AG08396 (cell line): Measurements from ENCODE around the gene SYT4.
"Not testable (repeated sequence)": the region's sequence is repeated elsewhere in the genome, so short reads cannot be mapped to it uniquely, and the experiment has no call there.

Experiments used
- DNase-seq: peaks from one replicate; pipeline ENCODE4 v3.0.0; 2012; ENCODE audit warnings: low spot score, mixed read lengths

SYT4 gene, protein sequence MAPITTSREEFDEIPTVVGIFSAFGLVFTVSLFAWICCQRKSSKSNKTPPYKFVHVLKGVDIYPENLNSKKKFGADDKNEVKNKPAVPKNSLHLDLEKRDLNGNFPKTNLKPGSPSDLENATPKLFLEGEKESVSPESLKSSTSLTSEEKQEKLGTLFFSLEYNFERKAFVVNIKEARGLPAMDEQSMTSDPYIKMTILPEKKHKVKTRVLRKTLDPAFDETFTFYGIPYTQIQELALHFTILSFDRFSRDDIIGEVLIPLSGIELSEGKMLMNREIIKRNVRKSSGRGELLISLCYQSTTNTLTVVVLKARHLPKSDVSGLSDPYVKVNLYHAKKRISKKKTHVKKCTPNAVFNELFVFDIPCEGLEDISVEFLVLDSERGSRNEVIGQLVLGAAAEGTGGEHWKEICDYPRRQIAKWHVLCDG

GRCh38 chr18:43277164-43277600 lies at the start of gene SYT4:
Gene SYT4, minus strand, starts transcription at chr18:43277490. Its CDS starts 209 bp downstream, at chr18:43277281.
- peak; percentile 22 for DNase-seq

DNA sequence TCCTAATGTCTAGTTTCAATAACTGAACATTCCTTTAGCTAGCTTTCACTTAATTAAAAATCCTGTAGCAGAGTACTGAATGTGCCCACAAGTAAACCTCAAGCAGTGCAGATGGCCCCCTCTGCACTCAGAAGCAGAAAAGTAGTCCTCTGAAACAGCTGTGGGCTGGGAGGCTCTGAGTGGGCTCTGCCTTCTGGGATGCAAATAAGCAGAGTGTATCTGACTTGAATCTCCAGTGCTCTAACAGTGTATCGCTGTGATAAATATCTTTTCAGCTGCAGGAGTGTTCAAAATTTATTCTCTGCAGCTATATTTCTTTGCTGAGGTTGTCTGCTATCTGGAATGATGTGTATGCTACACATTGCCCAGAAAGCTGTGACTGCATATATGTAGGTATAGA lies 44.8 kb upstream of the SYT4 start:
- no peak for DNase-seq

DNA sequence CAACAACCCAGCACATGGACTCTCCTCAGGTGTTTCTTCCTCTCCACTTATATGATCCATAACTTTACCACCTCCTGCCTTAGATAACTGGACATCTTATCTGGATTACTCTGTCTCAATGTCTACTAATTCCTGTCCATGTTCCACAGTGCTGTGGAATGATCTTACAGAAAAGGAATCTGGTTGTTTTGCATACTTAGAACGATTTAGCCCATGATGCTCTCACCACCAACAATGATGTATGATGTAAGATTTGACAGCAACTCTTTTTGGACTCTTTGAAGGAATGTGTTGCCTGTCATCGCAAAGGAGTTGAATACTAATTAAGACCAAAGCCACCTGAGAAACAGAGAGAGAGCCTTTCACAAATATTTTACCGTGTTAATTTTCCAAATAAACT lies 37.7 kb upstream of the SYT4 start:
- no peak for DNase-seq

DNA sequence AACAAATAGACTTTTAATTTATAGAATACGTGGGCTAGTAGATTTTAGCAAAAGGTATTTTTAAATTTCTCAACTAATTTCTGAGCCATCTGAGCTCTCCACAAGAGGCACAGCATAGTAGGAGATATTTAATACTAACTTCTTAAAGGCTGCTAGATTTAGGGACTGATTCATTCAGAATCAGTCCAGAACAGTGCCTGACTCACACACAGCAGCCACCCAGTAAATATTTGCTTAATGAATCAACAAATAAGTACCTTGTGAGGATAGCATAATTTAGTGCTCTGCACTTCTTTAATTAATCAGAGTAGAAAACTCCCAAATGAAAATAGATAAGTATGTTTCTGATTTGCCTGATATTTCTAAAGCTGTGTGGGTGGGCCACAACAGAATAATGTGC lies 35.6 kb upstream of the SYT4 start:
- no peak for DNase-seq

DNA sequence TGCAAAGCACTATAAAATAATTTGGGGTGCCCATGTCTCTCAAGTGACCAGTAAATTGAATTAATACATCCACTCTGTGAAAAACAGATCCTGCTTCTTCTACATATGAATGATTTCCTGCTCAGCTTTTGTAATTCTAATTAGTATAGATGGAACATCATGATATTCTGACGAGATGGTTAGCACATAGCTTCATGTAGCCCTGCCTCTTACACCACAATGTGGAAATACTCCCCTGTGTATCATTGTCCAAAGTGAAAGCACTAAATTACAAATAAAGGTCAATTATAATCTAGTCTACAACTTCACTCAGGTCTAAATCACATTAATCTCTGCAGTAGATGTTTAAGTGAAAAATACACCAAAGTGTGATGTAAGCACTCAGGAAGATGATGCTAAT lies 32.9 kb upstream of the SYT4 start:
- no peak for DNase-seq

- no peak for DNase-seq
Observed at GRCh38 chr18:43303376-43303775, 26.1 kb upstream of the SYT4 start.

- not testable (repeated sequence) for DNase-seq
Observed at GRCh38 chr18:43286187-43286586, 8.9 kb upstream of the SYT4 start.

- no peak for DNase-seq
Observed at GRCh38 chr18:43283299-43283698, 6.0 kb upstream of the SYT4 start.

DNA sequence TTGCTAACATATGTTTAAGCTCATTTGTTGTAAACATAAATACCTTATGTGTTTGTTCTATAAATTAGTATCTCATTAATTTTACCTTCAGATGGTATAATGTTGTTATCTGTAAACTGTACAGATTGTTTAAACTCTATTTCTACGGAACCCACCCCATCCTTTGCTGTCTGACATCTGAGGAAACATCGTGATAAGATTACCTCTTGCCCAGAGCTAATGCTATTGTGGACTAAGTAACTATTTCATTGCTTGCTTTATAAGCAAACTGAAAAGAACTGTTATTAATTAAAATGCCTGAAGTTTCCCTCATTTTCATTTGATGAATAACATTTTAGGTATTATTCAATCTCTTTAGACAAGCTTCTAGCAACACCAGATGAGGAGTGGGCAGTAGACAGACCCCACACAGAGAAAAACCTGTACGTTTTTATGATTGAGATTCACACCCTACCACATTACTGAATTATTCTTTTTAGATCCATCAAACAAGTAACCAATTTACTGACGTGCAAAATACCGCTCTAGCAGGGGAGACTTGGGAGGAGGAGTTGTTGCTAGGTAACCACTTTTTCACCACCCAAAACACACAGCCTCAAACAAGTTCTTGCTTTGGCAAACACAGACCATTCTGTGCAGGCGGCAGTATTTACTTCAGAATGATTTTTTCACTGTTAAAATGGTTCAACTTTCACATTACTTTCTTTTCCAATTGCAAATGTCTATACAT lies 1.9 kb upstream of the SYT4 start:
- DNase-seq: no peak

GRCh38 chr18:43278355-43278754 lies 1.1 kb upstream of the SYT4 start:
- DNase-seq: no peak

- no peak for DNase-seq
Observed at GRCh38 chr18:43276491-43276890, 799 bp downstream of the SYT4 start.

DNA sequence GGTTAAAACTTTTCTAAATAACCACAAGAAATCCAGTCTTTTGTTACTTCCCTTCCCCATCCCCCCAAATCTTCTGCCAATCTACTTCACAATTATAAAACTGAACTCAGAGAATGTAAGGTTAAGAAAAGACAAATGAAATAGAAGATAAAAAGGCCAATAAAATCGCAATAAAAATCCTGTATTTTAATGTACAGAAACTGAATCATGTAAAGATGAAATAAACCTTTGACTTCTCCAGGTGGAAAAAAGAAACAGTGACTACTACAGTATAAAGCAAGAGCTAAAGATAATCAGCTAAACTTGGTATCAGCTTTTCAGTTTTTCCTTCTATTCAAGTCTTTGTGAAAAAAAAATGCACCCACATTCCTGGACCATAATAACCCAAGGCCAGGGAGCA lies 1.7 kb downstream of the SYT4 start:
- DNase-seq: no peak

DNA sequence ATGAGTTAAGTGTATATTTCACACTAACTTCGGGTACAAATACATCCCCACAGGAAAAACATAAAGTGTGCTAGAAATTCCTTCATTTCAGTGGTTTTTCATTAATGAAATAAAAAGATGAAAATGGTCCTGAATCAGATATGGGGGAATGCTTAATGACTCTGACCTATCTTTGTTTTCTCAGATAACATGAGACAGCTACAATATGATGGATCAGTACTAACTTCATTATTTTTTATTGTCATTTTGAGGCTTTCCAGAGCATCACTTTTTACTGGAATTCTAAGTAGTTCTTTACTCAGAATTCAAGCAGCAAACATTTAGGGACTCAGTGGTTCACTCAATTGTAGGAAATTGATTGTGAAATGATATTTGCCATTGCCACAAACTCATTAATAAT lies 2.8 kb downstream of the SYT4 start:
- no peak for DNase-seq

GRCh38 chr18:43271593-43272432 lies 5.5 kb downstream of the SYT4 start:
- DNase-seq: peak; percentile 23

GRCh38 chr18:43267818-43268217 lies 9.5 kb downstream of the SYT4 start:
- no peak for DNase-seq

GRCh38 chr18:43265465-43265864 lies 11.8 kb downstream of the SYT4 start:
- DNase-seq: no peak

DNA sequence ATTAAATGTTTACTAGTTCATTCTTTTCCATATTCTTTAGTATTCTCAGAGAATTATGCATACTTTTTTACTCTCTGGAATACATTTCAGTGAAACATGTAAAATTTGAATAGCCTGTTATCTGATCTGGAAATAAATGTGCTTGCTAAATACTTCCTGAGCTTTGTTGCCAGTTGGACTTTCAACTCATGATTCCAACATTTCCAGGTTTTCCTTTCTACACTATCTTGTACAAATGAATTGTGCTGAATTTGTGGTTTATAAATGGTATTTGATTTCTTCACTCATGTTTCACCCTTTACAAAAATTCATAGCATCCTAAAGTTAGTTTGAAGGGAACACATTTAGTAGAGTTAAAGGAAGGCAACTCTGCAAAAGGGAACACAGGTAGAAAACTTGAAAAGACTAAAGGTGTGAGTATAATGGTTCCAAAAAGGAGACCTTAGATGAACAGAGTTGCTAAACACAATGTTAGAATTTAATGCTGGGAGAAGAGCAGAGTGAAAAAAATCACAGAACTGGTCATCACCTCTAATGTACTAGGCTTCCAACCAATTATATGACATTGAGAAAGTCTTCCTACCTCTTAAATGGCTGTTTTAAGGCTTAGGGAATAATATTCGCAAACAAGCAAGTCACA lies 28.6 kb downstream of the SYT4 start:
- no peak for DNase-seq

- DNase-seq: no peak
Observed at GRCh38 chr18:43247944-43248343, 29.3 kb downstream of the SYT4 start.

DNA sequence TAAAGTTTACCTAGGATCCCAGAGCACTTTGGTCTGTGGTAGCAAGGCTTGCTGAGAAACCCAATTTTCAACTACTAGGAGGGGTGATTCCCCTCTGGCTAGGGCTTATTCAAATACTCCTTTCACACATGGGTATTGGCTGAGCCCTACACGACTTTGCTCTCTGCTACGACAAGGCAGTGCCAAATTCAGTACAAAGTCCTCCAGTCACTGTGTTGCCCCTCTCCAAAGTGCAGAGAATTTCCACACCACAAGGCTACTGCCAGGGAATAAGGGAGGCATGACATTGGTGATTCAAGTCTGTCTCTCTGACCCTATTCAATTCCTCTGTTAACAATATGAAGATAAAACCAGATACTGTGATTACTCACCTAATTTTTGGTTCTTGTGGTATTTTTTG lies 38.9 kb downstream of the SYT4 start:
- DNase-seq: no peak

- DNase-seq: no peak
Observed at GRCh38 chr18:43236921-43237320, 40.4 kb downstream of the SYT4 start.

GRCh38 chr18:43234889-43235288 lies 42.4 kb downstream of the SYT4 start:
- no peak for DNase-seq

DNA sequence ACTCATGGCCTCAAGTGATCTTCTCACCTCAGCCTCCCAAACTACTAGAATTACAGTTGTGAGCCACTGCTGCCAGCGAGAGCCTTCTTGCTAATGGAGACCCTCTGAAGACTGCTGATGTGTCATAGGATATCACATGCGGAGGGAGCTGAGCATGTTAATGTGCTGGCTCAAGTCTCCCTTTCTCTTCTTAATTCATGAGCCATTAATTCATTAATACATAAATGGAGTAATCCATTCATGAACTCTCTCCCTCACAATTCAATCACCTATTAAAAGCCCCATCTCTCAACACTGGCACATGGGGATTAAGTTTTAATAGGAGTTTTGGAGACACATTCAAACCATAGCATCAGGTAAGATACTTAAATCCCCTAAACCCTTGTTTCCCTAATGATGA lies 54.8 kb downstream of the SYT4 start:
- no peak for DNase-seq
